ENCODE measurements around the gene NDUFB8. TPM values are rescaled to one million over a fixed set of nuclear protein-coding genes. Genes with fewer than 3 reads are reported as not detected.

NDUFB8 gene
- total and polyA plus RNA-seq, 2 donors (not counting 1 experiment from before 2014, with no cell fraction given): 131 to 174 TPM

- Histone ChIP-seq H3K9ac (ENCODE audit: low read length) (peak overlapping the region; percentile 68), H2AFZ (ENCODE audit: insufficient read depth, low read depth, low read length, poor library complexity, severe bottlenecking) (peak overlapping the region; percentile 83), H3K27ac (ENCODE audit: low read length in 2 of 2) (no peak overlapping the region), H3K79me2 (ENCODE audit: control insufficient read depth, insufficient read depth, low read length) (no peaks in the 10 kb centered on the region), H3K4me3 (ENCODE audit: control extremely low read depth in 1 of 5, extremely low read depth in 1 of 5, insufficient read depth in 1 of 5, low read depth in 2 of 5, low read length in 4 of 5) (peak overlapping the region; percentile 57 to 81 (median 64)), H3K36me3 (replicated peaks in 1 of 2; ENCODE audit: control extremely low read depth in 1 of 2, control insufficient read depth in 1 of 2, extremely low read depth in 1 of 2, insufficient read depth in 2 of 2, low read length in 1 of 2) (peaks cover 0 to 4% of the 10 kb centered on the region in 2 experiments), H3K4me1 (ENCODE audit: control insufficient read depth in 2 of 2, insufficient read depth in 2 of 2, low read length in 2 of 2) (peaks cover 7 to 20% of the 10 kb centered on the region in 2 donors), H3K27me3 (replicated peaks in 1 of 4; ENCODE audit: control extremely low read depth in 1 of 4, control insufficient read depth in 3 of 4, insufficient read depth in 4 of 4, low read length in 3 of 4) (peaks cover 0 to 32% (median 20%) of the 10 kb centered on the region in 4 experiments), H4K20me1 (ENCODE audit: control insufficient read depth, insufficient read depth, low read length, poor library complexity, severe bottlenecking) (no peaks in the 10 kb centered on the region), H3K9me3 (ENCODE audit: control extremely low read depth in 1 of 3, control insufficient read depth in 2 of 3, insufficient read depth in 1 of 3, low read length in 2 of 3) (no peaks in the 10 kb centered on the region), H3K4me2 (replicated peaks; ENCODE audit: low read depth, low read length, poor library complexity, severe bottlenecking) (peak overlapping the region; percentile 95)
- Mint-ChIP-seq H3K27ac (no peak overlapping the region), H3K27me3 (peaks cover 31% of the 10 kb centered on the region), H3K9me3 (ENCODE audit: insufficient read depth) (no peaks in the 10 kb centered on the region), H3K4me1 (peaks cover 14% of the 10 kb centered on the region), H3K4me3 (peak overlapping the region; percentile 85)
- under 1% methylated on average over 58 of the region's 59 CpGs for WGBS (ENCODE audit: insufficient coverage)
- CTCF ChIA-PET: interaction anchor here (0.6 to 2.8 kb wide), 17 partner anchors 12 to 179 kb away, joined by 3 to 16 read pairs (median 4); no protein-coding TSS in a partner anchor
- POLR2A ChIA-PET: no interaction called here
- intact Hi-C loops (cut with micrococcal nuclease): loop anchor here (5.0 kb wide), 3 partner anchors 35 to 110 kb away; partner anchors contain the start of genes HIF1AN and SEC31B
- ATAC-seq (ENCODE audit: low read depth) (peak; percentile 22), DNase-seq (peak; percentile 80)
- TF ChIP-seq CTCF (IDR thresholded peaks at IDR 0.05) (peak; percentile 93), EZH2 (IDR thresholded peaks at IDR 0.05; ENCODE audit: borderline replicate concordance, insufficient read depth, low read depth, low read length, poor library complexity, severe bottlenecking) (no peak)
These were observed 47.4 kb downstream of the NDUFB8 start for GRCh38 chr10:100482181-100482833.
